ENCODE data around the gene CENPL.

The CENPL gene

DNA sequence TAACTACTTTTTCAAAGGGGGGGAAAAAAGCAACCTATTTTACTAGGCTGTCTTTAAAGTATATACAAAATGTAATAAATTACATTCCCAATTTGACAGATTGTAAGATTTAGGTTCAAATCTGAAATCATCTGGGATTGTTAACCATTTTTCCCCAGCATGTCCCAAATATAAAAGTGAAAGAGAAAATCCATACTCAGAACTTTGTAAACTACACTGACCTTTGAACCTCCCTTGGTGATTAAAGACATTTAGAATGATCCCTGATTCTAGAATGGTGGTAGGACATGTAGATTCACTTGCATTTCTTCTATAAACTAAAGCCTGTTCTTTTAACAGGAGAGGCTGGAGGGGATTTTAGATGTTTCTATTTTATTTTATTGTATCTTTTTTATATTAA is 70.9 kb downstream of the CENPL start:
- DNase-seq, result no peak
